Mesodermal cell (in vitro differentiated cells): ENCODE results near the gene LIG1.

Experiments
- H3K27ac ChIP-seq: 2 replicates; pipeline ENCODE4 v1.7.0; 2013; ENCODE audit warnings: mild to moderate bottlenecking, low read depth, low read length, moderate library complexity; ENCODE audit not compliant: severe bottlenecking
- H3K36me3 ChIP-seq: 2 replicates; pipeline ENCODE4 v1.7.1; 2013; ENCODE audit warnings: mild to moderate bottlenecking, low read length, moderate library complexity; ENCODE audit not compliant: control insufficient read depth, insufficient read depth
- H3K4me1 ChIP-seq: one replicate; pipeline ENCODE4 v1.7.1; 2013; ENCODE audit warnings: mild to moderate bottlenecking, low read length; ENCODE audit not compliant: insufficient read depth, control insufficient read depth, poor library complexity, severe bottlenecking
- H3K4me3 ChIP-seq: 2 replicates; pipeline ENCODE4 v1.7.0; 2013; ENCODE audit warnings: low read length, control low read depth, mild to moderate bottlenecking; ENCODE audit not compliant: insufficient read depth, poor library complexity, severe bottlenecking; ENCODE audit errors: extremely low read depth
- H3K9me3 ChIP-seq: 2 replicates; pipeline ENCODE4 v1.7.1; 2013; ENCODE audit warnings: mild to moderate bottlenecking, low read length, moderate library complexity; ENCODE audit not compliant: control insufficient read depth
- WGBS, 2 experiments: methylation state at CpG; one replicate each; pipeline ENCODE4 v1.1.5; 2013; ENCODE audit warnings: missing lambda C conversion rate in 2 of 2; ENCODE audit not compliant: insufficient coverage in 2 of 2; 5-methylcytosine and 5-hydroxymethylcytosine counted together

Gene LIG1

DNA sequence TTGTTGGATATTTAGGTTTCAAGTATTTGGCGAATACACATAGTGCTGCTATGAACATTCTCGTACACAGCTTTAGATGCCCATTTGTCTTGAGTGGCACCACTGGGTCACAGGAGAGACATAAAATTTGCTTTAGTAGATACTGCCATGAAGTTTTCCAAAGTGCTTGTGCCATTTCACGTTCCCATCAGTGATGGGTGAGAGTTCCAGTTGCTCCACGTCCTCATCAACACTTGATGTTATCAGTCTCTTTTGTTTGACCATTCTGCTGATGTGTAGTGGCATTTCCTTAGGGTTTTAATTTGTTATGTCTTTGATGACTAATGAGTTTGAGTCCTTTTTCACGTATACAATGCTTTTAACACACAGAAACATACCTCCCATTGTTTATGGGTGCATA is 11.4 kb upstream of the LIG1 start:
- peaks cover 23% of the 10 kb centered on the region for H3K9me3 ChIP-seq
- no peak overlapping the region for H3K27ac ChIP-seq
- H3K36me3 ChIP-seq, result peaks cover 39% of the 10 kb centered on the region
- 90 to 100% methylated on average over 2 to 3 of the region's 5 CpGs for WGBS, 2 experiments
- no peaks in the 10 kb centered on the region for H3K4me1 ChIP-seq
- no peak overlapping the region for H3K4me3 ChIP-seq

DNA sequence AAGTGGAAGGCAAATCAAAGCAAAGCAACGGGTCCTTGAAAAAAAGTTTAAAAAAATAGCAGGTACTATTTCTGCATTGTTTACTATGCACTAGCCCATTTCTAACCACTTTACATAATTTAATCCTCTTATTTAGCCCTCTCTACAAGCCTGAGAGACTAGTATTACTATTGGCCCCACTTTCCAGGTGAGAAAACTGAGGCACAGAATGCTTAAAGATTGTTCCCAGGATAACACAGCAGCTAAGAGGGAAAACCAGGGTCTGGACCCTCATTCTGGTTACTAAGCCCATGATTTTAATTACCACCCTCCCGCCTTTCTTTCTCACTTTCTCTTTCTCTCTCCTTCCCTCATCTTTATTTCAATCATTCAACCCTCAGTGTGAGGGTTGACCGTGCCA is 6.1 kb upstream of the LIG1 start:
- H3K27ac ChIP-seq, result no peak overlapping the region
- H3K9me3 ChIP-seq, result peaks cover 8% of the 10 kb centered on the region
- no peak overlapping the region for H3K4me3 ChIP-seq
- 100% methylated on average over 1 to 2 of the region's 3 CpGs for WGBS, 2 experiments
- H3K36me3 ChIP-seq, result peaks cover 48% of the 10 kb centered on the region
- H3K4me1 ChIP-seq, result peaks cover 2% of the 10 kb centered on the region

- WGBS, 2 experiments, result 93 to 98% methylated on average over 8 of the region's 10 CpGs
- H3K36me3 ChIP-seq, result peaks cover 47% of the 10 kb centered on the region
Measured at GRCh38 chr19:48175578-48175977, 5.4 kb upstream of the LIG1 start.

GRCh38 chr19:48174445-48175030 is 4.4 kb upstream of the LIG1 start:
- peaks cover 6% of the 10 kb centered on the region for H3K4me1 ChIP-seq
- no peak overlapping the region for H3K27ac ChIP-seq
- H3K9me3 ChIP-seq, result no peaks in the 10 kb centered on the region
- H3K4me3 ChIP-seq, result no peak overlapping the region
- H3K36me3 ChIP-seq, result peaks cover 38% of the 10 kb centered on the region
- 78 to 88% methylated on average over 5 of the region's 6 CpGs for WGBS, 2 experiments

More at GRCh38 chr19:48175578-48175977, 5.4 kb upstream of the LIG1 start:
- Histone ChIP-seq H3K4me1 (peaks cover 6% of the 10 kb centered on the region), H3K27ac (no peak overlapping the region), H3K4me3 (no peak overlapping the region), H3K9me3 (peaks cover 4% of the 10 kb centered on the region)

GRCh38 chr19:48171710-48172109 is 1.6 kb upstream of the LIG1 start:
- WGBS, 2 experiments, result 96 to 99% methylated on average over 26 to 37 of the region's 37 CpGs
- Histone ChIP-seq H3K9me3 (no peaks in the 10 kb centered on the region), H3K4me3 (peak overlapping the region; percentile 91), H3K4me1 (peaks cover 6% of the 10 kb centered on the region), H3K36me3 (peaks cover 26% of the 10 kb centered on the region), H3K27ac (no peak overlapping the region)

DNA sequence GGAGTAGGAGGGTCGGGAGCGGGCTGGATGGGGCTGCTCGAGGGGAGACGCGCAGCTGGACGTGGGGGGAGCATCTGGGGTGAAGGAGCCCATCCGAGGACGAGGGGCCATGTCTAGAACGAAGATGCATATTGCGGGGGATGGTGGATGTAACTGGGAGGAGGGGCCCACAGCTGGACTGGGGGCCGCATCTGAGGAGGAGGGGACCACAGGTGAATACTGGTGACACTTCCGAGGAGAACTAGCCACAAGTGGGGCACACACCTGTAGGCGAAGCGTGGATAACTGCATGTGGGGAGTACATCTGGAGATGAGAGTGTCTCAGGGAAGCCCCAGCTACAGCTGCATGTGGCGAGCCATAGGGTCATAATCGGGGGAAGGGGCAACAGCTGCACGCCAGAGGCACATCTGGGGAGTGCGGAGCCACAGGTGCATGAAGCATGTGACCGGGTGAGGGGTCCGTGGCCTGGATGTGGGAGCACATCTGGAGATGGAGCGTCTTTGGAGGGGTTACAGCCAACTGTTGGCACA is 738 bp upstream of the LIG1 start:
- Histone ChIP-seq H3K36me3 (peaks cover 26% of the 10 kb centered on the region), H3K27ac (peak overlapping the region; percentile 83), H3K9me3 (no peaks in the 10 kb centered on the region), H3K4me1 (peaks cover 6% of the 10 kb centered on the region), H3K4me3 (peak overlapping the region; percentile 91)
- 4 to 5% methylated on average over 19 to 21 of the region's 21 CpGs for WGBS, 2 experiments

DNA sequence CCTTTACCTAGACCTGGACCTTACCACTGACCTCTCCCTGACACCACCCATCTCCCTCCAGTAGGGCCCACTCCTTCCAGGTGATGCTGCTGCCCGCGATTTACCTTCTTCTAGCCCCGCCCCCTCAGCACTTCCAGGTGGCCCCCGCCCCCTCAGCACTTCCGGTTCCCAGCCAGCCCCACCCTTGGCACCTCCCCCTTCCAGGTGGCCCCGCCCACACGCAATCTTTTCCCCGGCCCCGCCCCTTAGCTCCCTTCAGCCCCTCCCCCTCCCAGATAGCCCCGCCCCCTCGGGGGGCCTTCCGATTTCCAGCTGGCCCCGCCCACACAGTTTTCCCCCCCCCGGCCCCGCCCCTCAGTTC is 586 bp downstream of the LIG1 start:
- Histone ChIP-seq H3K27ac (peak overlapping the region; percentile 83), H3K4me3 (peak overlapping the region; percentile 91), H3K36me3 (peaks cover 25% of the 10 kb centered on the region), H3K4me1 (peaks cover 6% of the 10 kb centered on the region), H3K9me3 (no peaks in the 10 kb centered on the region)
- no CpG with 5 or more reads among the region's 15 CpGs for WGBS, 2 experiments

GRCh38 chr19:48168689-48169088 is 1.5 kb downstream of the LIG1 start:
- WGBS, 2 experiments, result 83 to 100% methylated on average over 1 of the region's 5 CpGs
- Histone ChIP-seq H3K36me3 (peaks cover 25% of the 10 kb centered on the region), H3K4me3 (no peak overlapping the region), H3K27ac (no peak overlapping the region), H3K9me3 (no peaks in the 10 kb centered on the region), H3K4me1 (peaks cover 6% of the 10 kb centered on the region)

DNA sequence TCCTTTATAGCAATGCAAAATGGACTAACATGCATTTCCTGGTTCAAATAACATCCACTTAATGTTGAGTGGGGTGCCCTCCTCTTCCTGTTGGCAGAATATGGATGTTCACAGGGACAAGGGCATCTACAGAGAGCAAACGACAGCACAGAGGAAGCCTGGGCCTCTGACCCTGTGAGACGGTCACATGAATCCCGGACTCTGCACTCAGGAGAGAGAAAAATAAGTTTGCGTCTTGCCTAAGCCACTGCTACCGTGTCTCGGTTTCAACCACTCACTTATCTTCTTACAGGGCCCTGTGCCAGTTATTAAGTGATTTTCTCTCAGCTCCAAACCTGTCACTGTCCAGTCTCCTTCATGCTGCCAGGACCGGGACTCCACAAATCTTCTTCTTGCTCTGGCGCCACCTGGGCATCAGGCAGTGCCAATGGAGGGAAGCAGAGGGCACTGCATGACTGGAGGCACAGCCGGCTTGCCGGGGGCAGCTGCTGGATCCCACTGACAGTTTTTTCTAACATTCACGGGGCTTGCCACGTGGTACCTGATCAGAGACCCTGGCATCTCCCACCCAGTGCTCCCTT is 11.8 kb downstream of the LIG1 start:
- Histone ChIP-seq H3K36me3 (peaks cover 71% of the 10 kb centered on the region), H3K4me3 (no peak overlapping the region), H3K4me1 (no peaks in the 10 kb centered on the region), H3K27ac (no peak overlapping the region), H3K9me3 (no peaks in the 10 kb centered on the region)
- WGBS, 2 experiments, result 91 to 92% methylated on average over 12 of the region's 12 CpGs

- Histone ChIP-seq H3K4me3 (no peak overlapping the region), H3K4me1 (peaks cover 14% of the 10 kb centered on the region), H3K9me3 (no peaks in the 10 kb centered on the region), H3K36me3 (peaks cover 66% of the 10 kb centered on the region), H3K27ac (no peak overlapping the region)
- WGBS, 2 experiments, result 93% methylated on average over 8 to 9 of the region's 9 CpGs
Measured at GRCh38 chr19:48154003-48154402, 16.1 kb downstream of the LIG1 start.

DNA sequence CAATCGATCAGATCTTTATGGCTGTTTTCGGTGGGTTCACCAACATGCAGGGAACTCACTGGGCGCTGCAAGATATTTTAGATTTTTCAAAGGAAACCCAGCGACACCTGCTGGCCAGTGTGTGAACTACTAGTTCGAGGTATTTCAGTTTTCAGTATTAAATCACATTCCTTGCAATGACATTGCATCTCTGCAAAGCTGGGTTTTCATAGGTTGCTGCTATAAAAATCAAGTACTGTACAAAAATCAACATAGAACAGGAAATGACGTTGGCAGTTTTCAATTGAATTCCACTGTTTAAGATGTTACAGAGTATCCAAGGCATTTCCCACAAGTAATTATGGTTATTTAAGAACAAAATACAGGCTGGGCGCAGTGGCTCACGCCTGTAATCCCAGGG is 17.6 kb downstream of the LIG1 start:
- peak overlapping the region; percentile 26 for H3K27ac ChIP-seq
- peaks cover 67% of the 10 kb centered on the region for H3K36me3 ChIP-seq
- H3K9me3 ChIP-seq, result no peaks in the 10 kb centered on the region
- no peak overlapping the region for H3K4me3 ChIP-seq
- H3K4me1 ChIP-seq, result peaks cover 14% of the 10 kb centered on the region
- 49 to 60% methylated on average over 6 to 7 of the region's 8 CpGs for WGBS, 2 experiments
